Measurements from ENCODE around the gene TMEM121B.

- TF ChIP-seq POLR2A (IDR thresholded peaks at IDR 0.05; ENCODE audit: low read length) (no peak), GATA1 (IDR thresholded peaks at IDR 0.05; ENCODE audit: low read depth, low read length) (no peak)
These were observed 16.7 kb downstream of the TMEM121B start for GRCh38 chr22:17104336-17104935.
